ENCODE measurements around the gene HMCN2.

GRCh38 chr9:130390390-130390789 lies 124.8 kb downstream of the HMCN2 start:
- no peak for TF ChIP-seq POLR2A (IDR thresholded peaks at IDR 0.05; ENCODE audit: low read depth, low read length)
- no peak for TF ChIP-seq CTCF (conservative IDR thresholded peaks at IDR 0.05; ENCODE audit: low read depth, low read length)
- TF ChIP-seq MXI1 (IDR thresholded peaks at IDR 0.05; ENCODE audit: borderline replicate concordance, low read depth, low read length), result no peak
- no peak for TF ChIP-seq RCOR1 (IDR thresholded peaks at IDR 0.05; ENCODE audit: insufficient replicate concordance, low read length)
- TF ChIP-seq USF2 (IDR thresholded peaks at IDR 0.05; ENCODE audit: low read depth, low read length), result no peak
- TF ChIP-seq MAFK (IDR thresholded peaks at IDR 0.05; ENCODE audit: low read depth, low read length), result no peak
- TF ChIP-seq RFX5 (IDR thresholded peaks at IDR 0.05; ENCODE audit: low read depth, low read length), result no peak
- TF ChIP-seq FOS (IDR thresholded peaks at IDR 0.05; ENCODE audit: low read depth, low read length), result no peak
- no peak for TF ChIP-seq RAD21 (IDR thresholded peaks at IDR 0.05; ENCODE audit: low read length)
- TF ChIP-seq CEBPB (IDR thresholded peaks at IDR 0.05; ENCODE audit: low read depth, low read length), result no peak
- TF ChIP-seq CHD1 (IDR thresholded peaks at IDR 0.05; ENCODE audit: low read depth, low read length), result no peak
